LNCAP (cell line): Measurements from ENCODE around the gene PAMR1.

Experiments used
- TF ChIP-seq, protein P1 (sequence below): fragments of 450-650 bp; IDR thresholded peaks from 2 replicates; pipeline ENCODE4 v1.5.1; 2017; ENCODE audit warnings: mild to moderate bottlenecking

The PAMR1 gene

DNA sequence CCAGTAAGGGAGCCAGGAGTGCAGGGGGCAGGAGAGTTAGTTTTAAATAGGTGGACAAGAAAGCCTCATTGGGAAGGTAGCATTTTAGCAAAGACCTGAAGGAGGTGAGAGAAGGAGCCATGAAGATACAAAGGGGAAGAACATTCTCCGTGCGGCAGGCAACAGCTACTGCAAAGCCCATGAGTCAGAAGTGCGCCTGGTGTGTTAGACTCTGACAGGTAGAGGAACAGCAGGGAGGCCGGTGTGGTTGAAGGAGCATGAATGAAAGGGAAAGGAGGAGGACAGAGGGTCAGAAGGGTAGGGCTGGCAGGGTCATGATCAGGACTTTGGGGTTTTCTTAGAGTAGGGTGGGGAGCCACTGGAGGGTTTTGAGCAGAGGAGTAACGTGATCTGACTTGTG lies 34.5 kb upstream of the PAMR1 start:
- TF ChIP-seq, protein P1, sequence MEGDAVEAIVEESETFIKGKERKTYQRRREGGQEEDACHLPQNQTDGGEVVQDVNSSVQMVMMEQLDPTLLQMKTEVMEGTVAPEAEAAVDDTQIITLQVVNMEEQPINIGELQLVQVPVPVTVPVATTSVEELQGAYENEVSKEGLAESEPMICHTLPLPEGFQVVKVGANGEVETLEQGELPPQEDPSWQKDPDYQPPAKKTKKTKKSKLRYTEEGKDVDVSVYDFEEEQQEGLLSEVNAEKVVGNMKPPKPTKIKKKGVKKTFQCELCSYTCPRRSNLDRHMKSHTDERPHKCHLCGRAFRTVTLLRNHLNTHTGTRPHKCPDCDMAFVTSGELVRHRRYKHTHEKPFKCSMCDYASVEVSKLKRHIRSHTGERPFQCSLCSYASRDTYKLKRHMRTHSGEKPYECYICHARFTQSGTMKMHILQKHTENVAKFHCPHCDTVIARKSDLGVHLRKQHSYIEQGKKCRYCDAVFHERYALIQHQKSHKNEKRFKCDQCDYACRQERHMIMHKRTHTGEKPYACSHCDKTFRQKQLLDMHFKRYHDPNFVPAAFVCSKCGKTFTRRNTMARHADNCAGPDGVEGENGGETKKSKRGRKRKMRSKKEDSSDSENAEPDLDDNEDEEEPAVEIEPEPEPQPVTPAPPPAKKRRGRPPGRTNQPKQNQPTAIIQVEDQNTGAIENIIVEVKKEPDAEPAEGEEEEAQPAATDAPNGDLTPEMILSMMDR: no peak

DNA sequence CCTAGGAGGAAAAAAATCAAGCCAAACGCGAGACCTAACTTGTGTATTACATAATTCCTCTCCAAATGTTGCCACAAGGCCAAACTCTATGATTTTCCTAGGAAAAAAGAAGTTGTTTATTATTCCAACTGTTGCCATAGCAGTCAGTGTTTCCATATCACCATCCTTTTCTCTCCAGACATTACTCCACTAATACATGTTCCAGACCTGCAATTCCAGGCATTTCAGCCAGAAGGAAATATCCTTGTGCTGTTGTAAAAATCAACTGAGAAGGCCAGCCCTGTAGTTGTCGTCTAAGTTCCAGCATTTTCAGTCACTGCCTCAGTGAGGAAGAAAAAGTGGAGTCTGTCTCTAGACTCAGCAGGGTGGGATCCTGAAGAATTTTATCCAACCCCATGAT lies 33.1 kb upstream of the PAMR1 start:
- TF ChIP-seq, protein P1: no peak

DNA sequence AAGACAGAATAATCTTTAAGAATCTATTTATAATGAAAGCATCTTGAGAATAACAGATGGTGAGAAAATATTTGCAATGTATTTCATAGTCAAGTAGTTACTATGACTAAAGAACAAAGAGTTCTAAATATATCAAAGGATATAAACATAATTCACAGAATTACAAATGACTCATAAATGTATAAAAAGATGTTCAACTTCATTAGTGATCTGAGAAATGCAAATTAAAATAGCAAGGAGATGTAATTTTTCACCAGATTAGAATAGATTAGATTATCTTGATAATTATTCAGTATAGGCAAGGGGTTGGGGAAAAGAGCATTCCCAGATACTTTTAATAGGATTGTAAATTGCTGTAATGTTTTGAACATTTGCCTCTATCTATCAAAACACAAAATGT lies 30.1 kb upstream of the PAMR1 start:
- TF ChIP-seq, protein P1: no peak

DNA sequence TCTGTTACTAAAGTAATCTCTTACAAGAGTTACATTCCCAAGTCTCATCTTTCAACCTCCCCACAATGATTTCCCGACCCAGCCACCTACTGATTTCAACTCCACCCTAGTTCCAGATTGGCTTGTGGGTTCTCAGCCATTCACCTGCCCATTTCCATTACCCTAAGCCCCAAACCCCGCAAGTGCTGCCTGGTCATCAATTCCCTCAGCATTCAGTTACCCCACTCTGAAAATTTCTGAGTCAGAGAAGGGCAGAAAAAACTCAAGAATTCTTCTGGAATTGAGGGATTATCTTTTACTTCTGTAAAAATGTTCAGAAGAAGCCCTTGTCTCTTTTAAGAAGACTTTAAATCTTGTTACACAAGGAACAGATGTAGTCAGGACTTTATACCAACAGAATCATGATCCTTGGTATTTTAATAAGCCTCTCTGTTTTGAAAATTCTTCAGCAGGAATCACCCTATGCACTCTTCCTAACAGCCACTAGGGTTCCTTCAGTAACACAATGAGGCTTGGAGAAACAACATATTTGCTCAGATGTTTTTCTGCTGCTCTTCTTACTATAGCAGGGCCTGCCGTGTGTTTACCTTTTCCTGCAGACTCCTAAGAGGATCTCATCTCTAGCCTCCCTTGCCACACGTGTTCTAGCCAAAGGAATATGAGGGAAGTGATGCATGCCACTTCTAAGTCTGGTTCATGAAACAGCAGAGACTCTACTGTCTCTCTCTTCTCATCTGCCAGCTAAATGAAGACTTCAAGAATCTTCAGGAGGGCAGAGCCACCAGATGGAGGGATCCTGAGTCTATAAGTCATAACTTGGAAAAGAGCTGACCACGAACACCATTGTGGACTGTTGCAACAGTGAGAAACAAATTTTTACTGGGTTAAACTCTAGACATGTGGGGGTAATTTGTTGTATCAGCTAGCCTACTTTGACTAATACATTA lies 29.3 kb upstream of the PAMR1 start:
- TF ChIP-seq, protein P1: no peak

DNA sequence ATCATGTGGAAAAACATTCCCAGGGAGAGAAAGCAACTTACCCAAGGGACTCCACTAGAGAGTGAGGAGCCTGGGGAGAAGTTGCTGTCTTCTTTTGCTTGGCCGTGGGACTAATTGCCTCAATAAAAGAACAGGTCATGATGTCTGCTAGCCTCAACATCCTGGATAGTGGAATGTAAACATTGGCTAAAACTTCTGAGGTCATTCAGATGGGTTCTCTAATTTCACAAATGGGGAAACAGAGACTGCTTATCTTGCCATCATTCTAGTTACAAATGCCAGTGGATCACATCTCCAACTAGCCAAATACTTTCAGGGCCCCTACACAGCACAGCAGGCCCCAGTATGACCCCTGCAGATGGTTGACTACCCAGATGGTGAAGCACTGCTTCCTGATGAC lies 28.4 kb upstream of the PAMR1 start:
- TF ChIP-seq, protein P1: no peak

DNA sequence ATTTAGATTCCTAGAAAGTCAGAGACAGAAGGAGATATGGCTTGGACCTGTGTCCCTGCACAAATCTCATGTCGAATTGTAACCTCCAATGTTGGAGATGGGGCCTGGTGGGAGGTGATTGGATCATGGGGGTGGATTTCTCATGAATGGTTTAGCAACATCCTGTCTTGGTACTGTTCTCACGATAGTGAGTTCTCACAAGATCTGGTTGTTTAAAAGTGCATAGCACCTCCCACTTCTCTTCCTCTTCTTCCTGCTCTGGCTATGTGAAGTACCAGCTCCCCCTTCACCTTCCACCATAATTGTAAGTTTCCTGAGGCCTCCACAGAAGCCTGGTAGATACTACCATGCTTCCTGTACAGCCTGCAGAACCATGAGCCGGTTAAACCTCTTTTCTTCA lies 27.6 kb upstream of the PAMR1 start:
- TF ChIP-seq, protein P1: no peak

DNA sequence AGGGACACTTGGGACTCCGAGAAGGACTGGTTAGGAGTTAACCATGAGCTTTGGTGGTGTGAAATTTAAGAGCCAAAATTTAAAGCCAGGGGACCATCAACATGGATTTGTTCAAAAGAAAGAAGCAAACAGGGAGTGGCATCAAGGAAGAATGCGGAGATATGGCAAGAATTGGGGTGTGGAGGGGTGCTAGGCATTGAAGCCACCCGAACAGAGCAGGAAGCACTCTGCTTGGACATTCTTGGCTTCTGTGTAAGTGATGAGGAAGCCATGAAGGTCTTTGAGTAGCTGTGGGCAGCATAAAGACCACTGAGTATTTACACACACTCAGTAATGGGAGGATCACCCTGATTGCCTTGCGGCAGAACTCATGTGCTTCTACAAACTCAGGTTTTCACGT lies 27.2 kb upstream of the PAMR1 start:
- TF ChIP-seq, protein P1: no peak
